A549 treated with CORT108297 at 1 μM for 4 hours (cell line): Measurements from ENCODE around the gene SLC10A4. TPM values are rescaled to one million over a fixed set of nuclear protein-coding genes. Genes with fewer than 3 reads are reported as not detected.

ENCODE experiments used
- total RNA-seq: library from RNA; stranded (reverse); fragments of 200-300 nt; extraction: Qiagen RNA extraction; gene quantifications from 5 replicates; pipeline ENCODE4 v1.2.3, GENCODE V29; 2022

Gene SLC10A4, protein sequence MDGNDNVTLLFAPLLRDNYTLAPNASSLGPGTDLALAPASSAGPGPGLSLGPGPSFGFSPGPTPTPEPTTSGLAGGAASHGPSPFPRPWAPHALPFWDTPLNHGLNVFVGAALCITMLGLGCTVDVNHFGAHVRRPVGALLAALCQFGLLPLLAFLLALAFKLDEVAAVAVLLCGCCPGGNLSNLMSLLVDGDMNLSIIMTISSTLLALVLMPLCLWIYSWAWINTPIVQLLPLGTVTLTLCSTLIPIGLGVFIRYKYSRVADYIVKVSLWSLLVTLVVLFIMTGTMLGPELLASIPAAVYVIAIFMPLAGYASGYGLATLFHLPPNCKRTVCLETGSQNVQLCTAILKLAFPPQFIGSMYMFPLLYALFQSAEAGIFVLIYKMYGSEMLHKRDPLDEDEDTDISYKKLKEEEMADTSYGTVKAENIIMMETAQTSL
- total RNA-seq: 4.7 to 8.0 TPM (median 7.8 TPM) in 5 replicates

DNA sequence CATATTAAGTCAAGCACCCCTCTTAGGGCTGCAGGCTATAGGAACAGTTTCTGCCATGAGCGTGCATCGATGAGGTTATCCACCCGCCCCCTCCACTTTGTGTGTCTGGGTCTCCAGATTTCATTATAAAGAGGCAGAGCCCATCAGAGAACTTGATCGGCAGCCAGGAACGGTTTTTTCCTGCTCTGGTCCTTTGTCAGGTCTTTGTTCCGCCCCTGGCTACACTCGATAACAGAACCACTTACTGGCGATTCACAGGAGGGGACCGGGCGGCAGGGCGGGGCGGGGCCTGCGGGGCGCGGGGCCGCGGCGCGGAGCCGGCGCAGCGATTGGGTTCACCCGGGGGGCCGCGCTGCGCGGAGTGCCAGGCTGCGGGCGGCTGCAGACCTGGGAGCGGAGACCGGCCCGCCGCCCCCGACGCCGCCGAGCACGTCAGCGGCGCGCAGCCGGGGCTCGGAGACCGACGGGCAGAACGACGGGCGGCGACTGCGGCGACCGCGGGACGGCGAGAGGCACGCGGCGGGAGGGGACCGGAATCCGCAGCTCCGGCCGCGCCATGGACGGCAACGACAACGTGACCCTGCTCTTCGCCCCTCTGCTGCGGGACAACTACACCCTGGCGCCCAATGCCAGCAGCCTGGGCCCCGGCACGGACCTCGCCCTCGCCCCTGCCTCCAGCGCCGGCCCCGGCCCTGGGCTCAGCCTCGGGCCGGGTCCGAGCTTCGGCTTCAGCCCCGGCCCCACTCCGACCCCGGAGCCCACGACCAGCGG, at the start of gene SLC10A4:
TSS of gene SLC10A4 (plus strand) at position 338 of the 771 bp plus-strand sequence. CDS start at position 557, 219 bp downstream.

DNA sequence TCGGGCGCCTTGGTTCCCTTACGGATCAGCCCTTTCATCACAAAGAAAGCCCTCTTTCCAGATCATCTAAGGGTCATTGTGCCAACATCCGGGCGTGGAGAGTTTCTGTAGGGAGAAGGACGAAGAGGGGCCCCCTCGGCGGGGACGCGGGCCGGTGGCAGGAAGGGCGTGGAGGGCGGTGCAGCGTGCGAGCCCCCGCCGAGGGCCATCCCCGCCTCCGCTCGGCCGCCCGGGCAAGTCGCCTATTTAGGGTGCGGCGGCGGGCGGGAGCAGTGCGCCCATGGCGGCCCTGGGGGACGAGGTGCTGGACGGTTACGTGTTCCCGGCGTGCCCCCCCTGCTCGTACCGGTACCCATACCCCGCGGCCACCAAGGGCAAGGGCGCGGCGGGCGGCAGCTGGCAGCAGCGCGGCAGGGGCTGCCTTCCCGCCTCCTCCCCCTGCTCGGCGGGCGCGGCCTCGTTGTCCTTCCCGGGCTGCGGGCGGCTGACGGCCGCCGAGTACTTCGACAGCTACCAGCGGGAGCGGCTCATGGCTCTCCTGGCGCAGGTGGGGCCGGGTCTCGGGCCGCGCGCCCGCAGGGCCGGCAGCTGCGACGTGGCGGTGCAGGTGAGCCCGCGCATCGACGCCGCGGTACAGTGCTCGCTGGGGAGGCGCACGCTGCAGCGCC, 7.0 kb downstream of the SLC10A4 start, which contains the start of gene ZAR1:
TSS of gene ZAR1 (plus strand) at position 241 of the 668 bp plus-strand sequence. CDS start at position 281, 40 bp downstream.

Other genes starting within 250 kb of the SLC10A4 start
- 1.6 to 2.2 TPM (median 1.8 TPM) in 5 replicates for gene TEC, start 213.5 kb upstream of the SLC10A4 start, total RNA-seq
- 15.8 to 19.4 TPM (median 18.2 TPM) in 5 replicates for gene SLAIN2, start 141.8 kb upstream of the SLC10A4 start, total RNA-seq
- 0.06 to 0.08 TPM (median 0.06 TPM) in 3 of 5 replicates, not detected in the others for gene ZAR1, start 6.9 kb downstream of the SLC10A4 start, total RNA-seq